ENCODE measurements around the gene CPNE7. TPM values are rescaled to one million over a fixed set of nuclear protein-coding genes. Genes with fewer than 3 reads are reported as not detected.

CPNE7 gene
- total and polyA plus RNA-seq, 5 donors from 2014 or later = 0.11 to 0.81 (median 0.59) TPM; not detected in 1

GRCh38 chr16:89599902-89600301 is 24.3 kb downstream of the CPNE7 start:
- H3K27me3 ChIP-seq (ENCODE audit: control insufficient read depth, insufficient read depth, low read length) = no peaks in the 10 kb centered on the region
- Mint-ChIP-seq H3K4me1 (peaks cover 0 to 12% (median 4%) of the 10 kb centered on the region in 4 donors), H3K27me3 (peaks cover 8% of the 10 kb centered on the region), H3K27ac (no peak overlapping the region), H3K4me3 (no peak overlapping the region), H3K9me3 (no peaks in the 10 kb centered on the region), H3K36me3 (no peaks in the 10 kb centered on the region)
- peaks cover 13% of the 10 kb centered on the region for H3K4me1 ChIP-seq (ENCODE audit: control insufficient read depth, insufficient read depth, low read length, poor library complexity, severe bottlenecking)
- no peak overlapping the region for H3K4me3 ChIP-seq (ENCODE audit: low read depth, low read length)
- H3K27ac ChIP-seq (ENCODE audit: insufficient read depth, low read length, poor library complexity, severe bottlenecking) = no peak overlapping the region
- no peaks in the 10 kb centered on the region for H3K9me3 ChIP-seq (ENCODE audit: control insufficient read depth in 2 of 2, low read length in 2 of 2)
- no peaks in the 10 kb centered on the region for H3K36me3 ChIP-seq (ENCODE audit: control insufficient read depth, insufficient read depth, low read length)
- DNase-seq (no peak), ATAC-seq (ENCODE audit: low read depth in 2 of 2) (no peak)

- no peaks in the 10 kb centered on the region for H3K27me3 ChIP-seq (ENCODE audit: control insufficient read depth, insufficient read depth, low read length)
- H3K27ac Mint-ChIP-seq = no peak overlapping the region
- H3K4me1 Mint-ChIP-seq = peaks cover 0 to 12% (median 4%) of the 10 kb centered on the region in 4 donors
- DNase-seq = no peak
- peaks cover 13% of the 10 kb centered on the region for H3K4me1 ChIP-seq (ENCODE audit: control insufficient read depth, insufficient read depth, low read length, poor library complexity, severe bottlenecking)
- H3K4me3 ChIP-seq (ENCODE audit: low read depth, low read length) = no peak overlapping the region
- no peak overlapping the region for H3K4me3 Mint-ChIP-seq
- H3K9me3 ChIP-seq (ENCODE audit: control insufficient read depth in 2 of 2, low read length in 2 of 2) = no peaks in the 10 kb centered on the region
- no peaks in the 10 kb centered on the region for H3K9me3 Mint-ChIP-seq
- no peak for ATAC-seq (ENCODE audit: low read depth in 2 of 2)
- H3K36me3 Mint-ChIP-seq = no peaks in the 10 kb centered on the region
- H3K27ac ChIP-seq (ENCODE audit: insufficient read depth, low read length, poor library complexity, severe bottlenecking) = no peak overlapping the region
- H3K36me3 ChIP-seq (ENCODE audit: control insufficient read depth, insufficient read depth, low read length) = no peaks in the 10 kb centered on the region
- peaks cover 8% of the 10 kb centered on the region for H3K27me3 Mint-ChIP-seq
Observed at GRCh38 chr16:89600427-89600826, 24.9 kb downstream of the CPNE7 start.

GRCh38 chr16:89600956-89601355 is 25.4 kb downstream of the CPNE7 start:
- H3K27me3 Mint-ChIP-seq = peaks cover 8% of the 10 kb centered on the region
- Histone ChIP-seq H3K9me3 (ENCODE audit: control insufficient read depth in 2 of 2, low read length in 2 of 2) (no peaks in the 10 kb centered on the region), H3K4me1 (ENCODE audit: control insufficient read depth, insufficient read depth, low read length, poor library complexity, severe bottlenecking) (peaks cover 13% of the 10 kb centered on the region), H3K27ac (ENCODE audit: insufficient read depth, low read length, poor library complexity, severe bottlenecking) (no peak overlapping the region), H3K4me3 (ENCODE audit: low read depth, low read length) (no peak overlapping the region), H3K27me3 (ENCODE audit: control insufficient read depth, insufficient read depth, low read length) (no peaks in the 10 kb centered on the region), H3K36me3 (ENCODE audit: control insufficient read depth, insufficient read depth, low read length) (no peaks in the 10 kb centered on the region)
- no peak overlapping the region for H3K27ac Mint-ChIP-seq
- H3K9me3 Mint-ChIP-seq = no peaks in the 10 kb centered on the region
- no peak for ATAC-seq (ENCODE audit: low read depth in 2 of 2)
- H3K36me3 Mint-ChIP-seq = no peaks in the 10 kb centered on the region
- H3K4me3 Mint-ChIP-seq = no peak overlapping the region
- DNase-seq = no peak
- H3K4me1 Mint-ChIP-seq = peaks cover 0 to 12% (median 4%) of the 10 kb centered on the region in 4 donors

- H3K27me3 ChIP-seq (ENCODE audit: control insufficient read depth, insufficient read depth, low read length) = no peaks in the 10 kb centered on the region
- Mint-ChIP-seq H3K4me3 (peak overlapping the region in 1 of 4 donors; percentile 29), H3K27ac (no peak overlapping the region), H3K27me3 (peaks cover 8% of the 10 kb centered on the region), H3K36me3 (no peaks in the 10 kb centered on the region), H3K9me3 (no peaks in the 10 kb centered on the region), H3K4me1 (peaks cover 0 to 12% (median 4%) of the 10 kb centered on the region in 4 donors)
- no peak for DNase-seq
- H3K4me1 ChIP-seq (ENCODE audit: control insufficient read depth, insufficient read depth, low read length, poor library complexity, severe bottlenecking) = peaks cover 13% of the 10 kb centered on the region
- H3K27ac ChIP-seq (ENCODE audit: insufficient read depth, low read length, poor library complexity, severe bottlenecking) = no peak overlapping the region
- H3K9me3 ChIP-seq (ENCODE audit: control insufficient read depth in 2 of 2, low read length in 2 of 2) = no peaks in the 10 kb centered on the region
- no peak for ATAC-seq (ENCODE audit: low read depth in 2 of 2)
- no peaks in the 10 kb centered on the region for H3K36me3 ChIP-seq (ENCODE audit: control insufficient read depth, insufficient read depth, low read length)
- no peak overlapping the region for H3K4me3 ChIP-seq (ENCODE audit: low read depth, low read length)
Observed at GRCh38 chr16:89601906-89602272, 26.3 kb downstream of the CPNE7 start.

- Histone ChIP-seq H3K27me3 (ENCODE audit: control insufficient read depth, insufficient read depth, low read length) (no peaks in the 10 kb centered on the region), H3K9me3 (ENCODE audit: control insufficient read depth in 2 of 2, low read length in 2 of 2) (no peaks in the 10 kb centered on the region), H3K36me3 (ENCODE audit: control insufficient read depth, insufficient read depth, low read length) (no peaks in the 10 kb centered on the region), H3K4me1 (ENCODE audit: control insufficient read depth, insufficient read depth, low read length, poor library complexity, severe bottlenecking) (peaks cover 13% of the 10 kb centered on the region), H3K27ac (ENCODE audit: insufficient read depth, low read length, poor library complexity, severe bottlenecking) (no peak overlapping the region), H3K4me3 (ENCODE audit: low read depth, low read length) (no peak overlapping the region)
- Mint-ChIP-seq H3K36me3 (no peaks in the 10 kb centered on the region), H3K4me1 (peaks cover 0 to 12% (median 4%) of the 10 kb centered on the region in 4 donors), H3K27ac (peak overlapping the region in 1 of 3 donors; percentile 32), H3K27me3 (peaks cover 8% of the 10 kb centered on the region), H3K4me3 (peak overlapping the region in 2 of 4 donors; percentile 39 to 51), H3K9me3 (no peaks in the 10 kb centered on the region)
- ATAC-seq (ENCODE audit: low read depth in 2 of 2) = peak; percentile 63 to 78
- peak in 2 of 3 donors; percentile 29 to 46 for DNase-seq
Observed at GRCh38 chr16:89602273-89602951, 26.9 kb downstream of the CPNE7 start.

- peaks cover 0 to 12% (median 4%) of the 10 kb centered on the region in 4 donors for H3K4me1 Mint-ChIP-seq
- H3K4me3 Mint-ChIP-seq = peak overlapping the region in 2 of 4 donors; percentile 39 to 51
- H3K27ac ChIP-seq (ENCODE audit: insufficient read depth, low read length, poor library complexity, severe bottlenecking) = no peak overlapping the region
- H3K27ac Mint-ChIP-seq = peak overlapping the region in 2 of 3 donors; percentile 67 to 71
- no peak overlapping the region for H3K4me3 ChIP-seq (ENCODE audit: low read depth, low read length)
- no peaks in the 10 kb centered on the region for H3K9me3 Mint-ChIP-seq
- H3K9me3 ChIP-seq (ENCODE audit: control insufficient read depth in 2 of 2, low read length in 2 of 2) = no peaks in the 10 kb centered on the region
- H3K36me3 Mint-ChIP-seq = no peaks in the 10 kb centered on the region
- H3K36me3 ChIP-seq (ENCODE audit: control insufficient read depth, insufficient read depth, low read length) = no peaks in the 10 kb centered on the region
- no peaks in the 10 kb centered on the region for H3K27me3 ChIP-seq (ENCODE audit: control insufficient read depth, insufficient read depth, low read length)
- H3K4me1 ChIP-seq (ENCODE audit: control insufficient read depth, insufficient read depth, low read length, poor library complexity, severe bottlenecking) = peaks cover 13% of the 10 kb centered on the region
- ATAC-seq (ENCODE audit: low read depth in 2 of 2) (no peak), DNase-seq (no peak)
- H3K27me3 Mint-ChIP-seq = peaks cover 8% of the 10 kb centered on the region
Observed at GRCh38 chr16:89602952-89603590, 27.5 kb downstream of the CPNE7 start.

- peaks cover 13% of the 10 kb centered on the region for H3K4me1 ChIP-seq (ENCODE audit: control insufficient read depth, insufficient read depth, low read length, poor library complexity, severe bottlenecking)
- no peak for DNase-seq
- H3K4me3 ChIP-seq (ENCODE audit: low read depth, low read length) = no peak overlapping the region
- no peak for ATAC-seq (ENCODE audit: low read depth in 2 of 2)
- no peaks in the 10 kb centered on the region for H3K36me3 Mint-ChIP-seq
- H3K27me3 ChIP-seq (ENCODE audit: control insufficient read depth, insufficient read depth, low read length) = no peaks in the 10 kb centered on the region
- H3K27ac ChIP-seq (ENCODE audit: insufficient read depth, low read length, poor library complexity, severe bottlenecking) = no peak overlapping the region
- H3K9me3 ChIP-seq (ENCODE audit: control insufficient read depth in 2 of 2, low read length in 2 of 2) = no peaks in the 10 kb centered on the region
- H3K36me3 ChIP-seq (ENCODE audit: control insufficient read depth, insufficient read depth, low read length) = no peaks in the 10 kb centered on the region
- H3K9me3 Mint-ChIP-seq = no peaks in the 10 kb centered on the region
- H3K4me1 Mint-ChIP-seq = peaks cover 0 to 12% (median 4%) of the 10 kb centered on the region in 4 donors
- H3K4me3 Mint-ChIP-seq = no peak overlapping the region
- H3K27me3 Mint-ChIP-seq = peaks cover 8% of the 10 kb centered on the region
- no peak overlapping the region for H3K27ac Mint-ChIP-seq
Observed at GRCh38 chr16:89604764-89605163, 29.2 kb downstream of the CPNE7 start.

Data from CD4-positive, CD25-positive, alpha-beta regulatory T cell (primary cell).